Liver (tissue), 9 donors: Measurements from ENCODE around the gene ENAH. TPM values are rescaled to one million over a fixed set of nuclear protein-coding genes. Genes with fewer than 3 reads are reported as not detected.

Experiments
- DNase-seq: peaks from one replicate; pipeline ENCODE4 v3.0.0-alpha.2; 2017; ENCODE audit warnings: low spot score
- H3K27ac ChIP-seq, 2 donors: one replicate each; pipeline ENCODE4 v1.7.0; 2013; ENCODE audit warnings: inconsistent platforms in 2 of 2, low read length in 2 of 2, control low read depth in 1 of 2, low read depth in 1 of 2, mild to moderate bottlenecking in 1 of 2
- H3K27me3 ChIP-seq, 4 donors: one replicate each; pipeline versions ENCODE4 v1.6.1 to v1.7.0; 2013; ENCODE audit warnings: low read length in 3 of 4, inconsistent platforms in 1 of 4, mild to moderate bottlenecking in 1 of 4, moderate library complexity in 1 of 4; ENCODE audit not compliant: control insufficient read depth in 4 of 4, insufficient read depth in 4 of 4
- H3K36me3 ChIP-seq, 4 donors: one replicate each; pipeline versions ENCODE4 v1.6.1 to v1.7.0; 2013; ENCODE audit warnings: low read length in 3 of 4, mild to moderate bottlenecking in 3 of 4, low read depth in 1 of 4, moderate library complexity in 1 of 4; ENCODE audit not compliant: control insufficient read depth in 4 of 4, insufficient read depth in 3 of 4
- H3K4me1 ChIP-seq, 4 donors: one replicate each; pipeline versions ENCODE4 v1.6.1 to v1.7.0; 2013; ENCODE audit warnings: low read length in 3 of 4, mild to moderate bottlenecking in 3 of 4, moderate library complexity in 1 of 4; ENCODE audit not compliant: control insufficient read depth in 4 of 4, insufficient read depth in 4 of 4
- H3K4me3 ChIP-seq, 3 donors: one replicate each; pipeline versions ENCODE4 v1.6.1 to v1.7.0; 2013; ENCODE audit warnings: low read length in 3 of 3, control low read depth in 1 of 3, low read depth in 1 of 3, mild to moderate bottlenecking in 1 of 3
- H3K9ac ChIP-seq, 2 donors: one replicate each; pipeline ENCODE4 v1.7.0; 2013; ENCODE audit warnings: low read length in 2 of 2, mild to moderate bottlenecking in 2 of 2, moderate library complexity in 2 of 2, control low read depth in 1 of 2, low read depth in 1 of 2
- H3K9me3 ChIP-seq, 4 donors: one replicate each; pipeline versions ENCODE4 v1.6.1 to v1.7.0; 2013; ENCODE audit warnings: low read length in 3 of 4; ENCODE audit not compliant: control insufficient read depth in 4 of 4
- ATF3 ChIP-seq: IDR thresholded peaks from 2 replicates; pipeline ENCODE4 v1.6.1; 2016; ENCODE audit warnings: antibody characterized with exemption
- CTCF ChIP-seq: fragments of 150-350 bp; IDR thresholded peaks from 2 replicates; pipeline ENCODE4 v1.5.1; 2017; ENCODE audit warnings: improper control_type of control experiment, low read depth, low read length; ENCODE audit not compliant: missing input control
- EGR1 ChIP-seq, 2 donors: IDR thresholded peaks; 2 replicates each; pipeline ENCODE4 v1.6.1; 2016 to 2018; ENCODE audit warnings: antibody characterized with exemption in 2 of 2, low read depth in 2 of 2
- FOXA1 ChIP-seq: IDR thresholded peaks from 2 replicates; pipeline ENCODE4 v1.6.1; 2016; ENCODE audit warnings: antibody characterized with exemption
- HNF4A ChIP-seq, 2 donors: conservative IDR thresholded peaks; 2 replicates each; pipeline ENCODE4 v1.6.1; 2016; ENCODE audit warnings: antibody characterized with exemption in 2 of 2, mild to moderate bottlenecking in 2 of 2
- HNF4G ChIP-seq: IDR thresholded peaks from 2 replicates; pipeline ENCODE4 v1.6.1; 2016; ENCODE audit warnings: antibody characterized with exemption
- JUND ChIP-seq, 2 donors: IDR thresholded peaks; 2 replicates each; pipeline ENCODE4 v1.6.1; 2016; ENCODE audit warnings: antibody characterized with exemption in 2 of 2
- MAX ChIP-seq: IDR thresholded peaks from 2 replicates; pipeline ENCODE4 v1.6.1; 2016; ENCODE audit warnings: antibody characterized with exemption
- NR2F2 ChIP-seq: IDR thresholded peaks from 2 replicates; pipeline ENCODE4 v1.6.1; 2016; ENCODE audit warnings: antibody characterized with exemption
- REST ChIP-seq: IDR thresholded peaks from 2 replicates; pipeline ENCODE4 v1.6.1; 2016; ENCODE audit warnings: antibody characterized with exemption, mild to moderate bottlenecking
- RXRA ChIP-seq, 2 donors: IDR thresholded peaks; 2 replicates each; pipeline ENCODE4 v1.6.1; 2017 to 2018; ENCODE audit warnings: antibody characterized with exemption in 2 of 2, mild to moderate bottlenecking in 1 of 2
- SP1 ChIP-seq: IDR thresholded peaks from 2 replicates; pipeline ENCODE4 v1.6.1; 2018; ENCODE audit warnings: antibody characterized with exemption, mild to moderate bottlenecking
- YY1 ChIP-seq: IDR thresholded peaks from 2 replicates; pipeline ENCODE4 v1.6.1; 2016; ENCODE audit warnings: antibody characterized with exemption, mild to moderate bottlenecking
- ZBTB33 ChIP-seq: IDR thresholded peaks from 2 replicates; pipeline ENCODE4 v1.6.1; 2016; ENCODE audit warnings: antibody characterized with exemption
- WGBS: extraction: QIAGEN DNeasy Blood & Tissue Kit; methylation state at CpG from one replicate; pipeline ENCODE4 v1.1.7; 2013; 5-methylcytosine and 5-hydroxymethylcytosine counted together
- polyA plus RNA-seq, 2 donors: library from polyadenylated mRNA; stranded (reverse) in 1 of 2; unstranded in 1 of 2; fragments of 200-250 nt in 1 of 2; fragments of >200 nt in 1 of 2; fragmentation: Nextera tagmentation in 1 of 2; extraction: Ambion mirVana in 1 of 2; gene quantifications; one replicate each; pipeline versions ENCODE4 v1.2.1 to v1.2.3, GENCODE V29; 2013 to 2015
- total RNA-seq, 2 donors: library from RNA; depleted of rRNA; stranded (reverse); fragments of >200 nt; gene quantifications; one replicate each; pipeline ENCODE4 v1.2.3, GENCODE V29; 2014
- donor health status: healthy.
- donor health status: healthy.
- donor health status: healthy.
- donor health status: healthy.
- donor health status: healthy.

The ENAH gene
- total and polyA plus RNA-seq, 4 donors, result 2.8 to 8.4 (median 4.5) TPM

- no peak overlapping the region for H3K4me3 ChIP-seq
- 83% methylated on average over 10 of the region's 10 CpGs for WGBS
- H3K9me3 ChIP-seq, result no peaks in the 10 kb centered on the region
- H3K9ac ChIP-seq, result no peak overlapping the region
- no peaks in the 10 kb centered on the region for H3K36me3 ChIP-seq
- no peak overlapping the region for H3K27ac ChIP-seq
- no peak for TF ChIP-seq NR2F2
- TF ChIP-seq CTCF, result no peak
- no peak for TF ChIP-seq HNF4G
- TF ChIP-seq ZBTB33, result no peak
- TF ChIP-seq REST, result no peak
- TF ChIP-seq EGR1 (IDR thresholded peaks at IDR 0.05; ENCODE audit: low read depth in 2 of 2), result no peak
- TF ChIP-seq FOXA1, result no peak
- TF ChIP-seq JUND (IDR thresholded peaks at IDR 0.05), result no peak
- TF ChIP-seq HNF4A (conservative IDR thresholded peaks at IDR 0.05), result no peak
- TF ChIP-seq YY1, result no peak
- no peak for TF ChIP-seq SP1
- no peak for TF ChIP-seq ATF3
- TF ChIP-seq MAX, result no peak
- H3K27me3 ChIP-seq, result no peaks in the 10 kb centered on the region
- peaks cover 0 to 1% (median 0%) of the 10 kb centered on the region in 4 donors for H3K4me1 ChIP-seq
- no peak for DNase-seq
These were observed 115.2 kb downstream of the ENAH start for GRCh38 chr1:225537554-225538251.

GRCh38 chr1:225535280-225535679 lies 117.6 kb downstream of the ENAH start:
- H3K27me3 ChIP-seq, result no peaks in the 10 kb centered on the region
- 98% methylated on average over 6 of the region's 6 CpGs for WGBS
- H3K27ac ChIP-seq, result no peak overlapping the region
- H3K36me3 ChIP-seq, result no peaks in the 10 kb centered on the region
- peaks cover 0 to 1% (median 0%) of the 10 kb centered on the region in 4 donors for H3K4me1 ChIP-seq
- H3K4me3 ChIP-seq, result no peak overlapping the region
- no peak overlapping the region for H3K9ac ChIP-seq
- no peak for DNase-seq
- TF ChIP-seq RXRA (IDR thresholded peaks at IDR 0.05) (no peak), SP1 (no peak)
- no peaks in the 10 kb centered on the region for H3K9me3 ChIP-seq
